H1 (cell line): Measurements from ENCODE around the gene C19orf85. TPM values are rescaled to one million over a fixed set of nuclear protein-coding genes. Genes with fewer than 3 reads are reported as not detected.
A peak's percentile ranks its signal among the peaks of the same experiment; 100 is the strongest.

Experiments
- CTCF ChIA-PET: fragments of 300-600 bp; sonication (Branson Sonifier 250); formaldehyde crosslinking; loops from one replicate; lab custom pipeline; 2021; ENCODE audit not compliant: partially characterized antibody; lab: Charles Lee
- POLR2A ChIA-PET: fragments of 300-600 bp; sonication (Branson Sonifier 250); formaldehyde crosslinking; loops from one replicate; lab custom pipeline; 2021; ENCODE audit warnings: inconsistent platforms; ENCODE audit not compliant: partially characterized antibody; lab: Charles Lee
- DNase-seq, 2 experiments: peaks; one replicate each; pipeline versions ENCODE4 v3.0.0 to v3.0.0-alpha.2; 2010 to 2022; ENCODE audit warnings: low spot score in 2 of 2, low read depth in 1 of 2, mixed read lengths in 1 of 2
- FAIRE-seq: peaks from 2 replicates; lab custom pipeline; 2011; peaks lifted over from hg19 to GRCh38; lab: Jason Lieb, UNC
- H2AFZ ChIP-seq: 2 replicates; pipeline ENCODE4 v1.8.1; 2012; ENCODE audit warnings: low read length, inconsistent platforms
- H2AK5ac ChIP-seq: 2 replicates; pipeline ENCODE4 v1.6.1; 2013; ENCODE audit warnings: low read depth, low read length
- H2BK120ac ChIP-seq: replicated peaks from 2 replicates; pipeline ENCODE3; 2013; ENCODE audit warnings: low read depth, low read length, inconsistent platforms
- H2BK12ac ChIP-seq: 2 replicates; pipeline ENCODE4 v1.6.1; 2013; ENCODE audit warnings: low read depth, low read length
- H2BK15ac ChIP-seq: 2 replicates; pipeline ENCODE4 v1.6.1; 2013; ENCODE audit warnings: low read length
- H2BK20ac ChIP-seq: 2 replicates; pipeline ENCODE4 v1.6.1; 2013; ENCODE audit warnings: low read length
- H2BK5ac ChIP-seq: 2 replicates; pipeline ENCODE4 v1.6.1; 2013; ENCODE audit warnings: low read depth, low read length
- H3K14ac ChIP-seq: 2 replicates; pipeline ENCODE4 v1.6.1; 2013; ENCODE audit warnings: inconsistent platforms; ENCODE audit not compliant: insufficient read length
- H3K18ac ChIP-seq: 2 replicates; pipeline ENCODE4 v1.6.1; 2013; ENCODE audit warnings: low read length; ENCODE audit errors: extremely low read depth
- H3K23ac ChIP-seq: 2 replicates; pipeline ENCODE4 v1.6.1; 2013; ENCODE audit warnings: inconsistent platforms; ENCODE audit not compliant: insufficient read length
- H3K23me2 ChIP-seq: 2 replicates; pipeline ENCODE4 v1.6.1; 2013; ENCODE audit warnings: low read depth, low read length
- H3K27ac ChIP-seq: 2 replicates; pipeline ENCODE4 v1.6.1; 2011; ENCODE audit warnings: low read depth, low read length, inconsistent platforms
- H3K27me3 ChIP-seq, 4 experiments: replicated peaks in 1 of 4; 1 replicate in 1 of 4; 2 replicates in 3 of 4; pipeline versions ENCODE4 v1.6.1 to v1.8.1; 2011 to 2013; ENCODE audit warnings: low read length in 3 of 4, mild to moderate bottlenecking in 3 of 4, inconsistent platforms in 2 of 4, mixed read lengths in 2 of 4, moderate library complexity in 1 of 4; ENCODE audit not compliant: control insufficient read depth in 3 of 4, insufficient read depth in 3 of 4; ENCODE audit errors: extremely low read depth in 1 of 4
- H3K36me3 ChIP-seq, 4 experiments: 2 replicates each; pipeline versions ENCODE4 v1.6.1 to v1.8.1; 2011 to 2013; ENCODE audit warnings: mild to moderate bottlenecking in 4 of 4, low read length in 3 of 4, moderate library complexity in 2 of 4, control low read depth in 1 of 4, inconsistent platforms in 1 of 4; ENCODE audit not compliant: insufficient read depth in 4 of 4, control insufficient read depth in 2 of 4
- H3K4ac ChIP-seq: replicated peaks from 2 replicates; pipeline ENCODE3; 2013; ENCODE audit warnings: low read length, low read depth, mixed read lengths, inconsistent platforms; ENCODE audit not compliant: insufficient read length
- H3K4me1 ChIP-seq, 4 experiments: replicated peaks in 1 of 4; 1 replicate in 1 of 4; 2 replicates in 3 of 4; pipeline versions ENCODE4 v1.6.1 to v1.8.1; 2011 to 2013; ENCODE audit warnings: low read length in 3 of 4, inconsistent platforms in 2 of 4, mixed read lengths in 1 of 4; ENCODE audit not compliant: insufficient read depth in 4 of 4, control insufficient read depth in 3 of 4
- H3K4me2 ChIP-seq, 2 experiments: 2 replicates each; pipeline versions ENCODE4 v1.6.1 to v1.8.1; 2011 to 2013; ENCODE audit warnings: low read depth in 2 of 2, low read length in 2 of 2, control low read depth in 1 of 2, inconsistent platforms in 1 of 2, mild to moderate bottlenecking in 1 of 2; ENCODE audit not compliant: insufficient read depth in 1 of 2
- H3K4me3 ChIP-seq, 4 experiments: fragments of 200-600, 300-600 bp in 1 of 4; sonication (generic), shearing (Covaris generic), sonication (Bioruptor Twin) in 1 of 4; 2 replicates each; pipeline versions ENCODE4 v1.5.1 to v1.8.1; 2011 to 2016; ENCODE audit warnings: low read length in 4 of 4, low read depth in 3 of 4, control low read depth in 2 of 4, inconsistent platforms in 2 of 4, mild to moderate bottlenecking in 2 of 4, mixed read lengths in 1 of 4, moderate library complexity in 1 of 4; ENCODE audit not compliant: insufficient read depth in 2 of 4; ENCODE audit errors: extremely low read depth in 1 of 4
- H3K56ac ChIP-seq: replicated peaks from 2 replicates; pipeline ENCODE3; 2013; ENCODE audit warnings: low read depth, mild to moderate bottlenecking, mixed read lengths, low read length, inconsistent platforms; ENCODE audit not compliant: insufficient read length
- H3K79me1 ChIP-seq: 2 replicates; pipeline ENCODE4 v1.6.1; 2013; ENCODE audit warnings: low read depth, low read length, control low read depth
- H3K79me2 ChIP-seq, 2 experiments: 2 replicates each; pipeline versions ENCODE4 v1.6.1 to v1.8.1; 2012 to 2013; ENCODE audit warnings: low read length in 2 of 2, mild to moderate bottlenecking in 2 of 2, inconsistent platforms in 1 of 2; ENCODE audit not compliant: insufficient read depth in 2 of 2, control insufficient read depth in 1 of 2
- H3K9ac ChIP-seq, 4 experiments: replicated peaks in 1 of 4; 1 replicate in 1 of 4; 2 replicates in 3 of 4; pipeline versions ENCODE4 v1.6.1 to v1.8.1; 2011 to 2013; ENCODE audit warnings: low read depth in 3 of 4, low read length in 3 of 4, control low read depth in 2 of 4, mild to moderate bottlenecking in 2 of 4, moderate library complexity in 2 of 4, inconsistent platforms in 1 of 4; ENCODE audit errors: extremely low read depth in 1 of 4
- H3K9me3 ChIP-seq, 2 experiments: 2 replicates each; pipeline versions ENCODE4 v1.6.1 to v1.8.1; 2012 to 2013; ENCODE audit warnings: mild to moderate bottlenecking in 2 of 2, moderate library complexity in 2 of 2, control low read depth in 1 of 2, inconsistent platforms in 1 of 2, low read depth in 1 of 2, low read length in 1 of 2, mixed read lengths in 1 of 2; ENCODE audit not compliant: insufficient read depth in 2 of 2
- H4K20me1 ChIP-seq, 2 experiments: replicated peaks in 1 of 2; 2 replicates each; pipeline versions ENCODE3 to v1.8.1; 2011 to 2013; ENCODE audit warnings: inconsistent platforms in 2 of 2, low read length in 2 of 2, mild to moderate bottlenecking in 1 of 2; ENCODE audit not compliant: insufficient read depth in 2 of 2, control insufficient read depth in 1 of 2
- H4K5ac ChIP-seq: 2 replicates; pipeline ENCODE4 v1.6.1; 2013; ENCODE audit warnings: low read length, low read depth, mixed read lengths, inconsistent platforms; ENCODE audit not compliant: insufficient read length
- H4K8ac ChIP-seq: 2 replicates; pipeline ENCODE4 v1.8.0; 2013; ENCODE audit warnings: mild to moderate bottlenecking, moderate library complexity, low read length, inconsistent platforms; ENCODE audit not compliant: insufficient read depth; ENCODE audit errors: extremely low read depth
- H4K91ac ChIP-seq: replicated peaks from 2 replicates; pipeline ENCODE3; 2013; ENCODE audit warnings: low read length, mixed read lengths, inconsistent platforms; ENCODE audit not compliant: insufficient read length
- CBX5 ChIP-seq: fragments of 300-800, 300-1000 bp; sonication (generic); IDR thresholded peaks from 2 replicates; pipeline ENCODE4 v1.7.1; 2016; ENCODE audit warnings: antibody characterized with exemption, low read length, low read depth
- CBX8 ChIP-seq: fragments of 300-800, 300-1000 bp; sonication (generic); IDR thresholded peaks from 2 replicates; pipeline ENCODE4 v1.7.1; 2016; ENCODE audit warnings: low read depth, low read length, borderline replicate concordance
- E2F6 ChIP-seq: IDR thresholded peaks from 2 replicates; pipeline ENCODE4 v1.6.1; 2012; ENCODE audit warnings: inconsistent platforms
- EZH2 ChIP-seq: fragments of 200-600 bp; sonication (generic); IDR thresholded peaks from 2 replicates; pipeline ENCODE4 v1.7.1; 2012; ENCODE audit warnings: low read depth, mild to moderate bottlenecking, moderate library complexity, low read length, inconsistent platforms; ENCODE audit not compliant: severe bottlenecking
- GTF2F1 ChIP-seq: IDR thresholded peaks from 2 replicates; pipeline ENCODE4 v1.6.1; 2012; ENCODE audit warnings: low read depth, low read length, improper control_type of control experiment, borderline replicate concordance
- KDM4A ChIP-seq: IDR thresholded peaks from one replicate; pipeline ENCODE4 v1.7.1; 2012; ENCODE audit warnings: low read depth, mild to moderate bottlenecking, moderate library complexity, low read length, inconsistent platforms; ENCODE audit not compliant: severe bottlenecking
- MAX ChIP-seq: IDR thresholded peaks from 2 replicates; pipeline ENCODE4 v1.6.1; 2012; ENCODE audit warnings: inconsistent platforms
- NRF1 ChIP-seq: IDR thresholded peaks from 2 replicates; pipeline ENCODE4 v1.6.1; 2011; ENCODE audit warnings: mild to moderate bottlenecking, low read depth, low read length, improper control_type of control experiment
- POLR2A ChIP-seq, 2 experiments: IDR thresholded peaks; 1 replicate in 1 of 2; 2 replicates in 1 of 2; pipeline ENCODE4 v1.6.1; 2011; ENCODE audit warnings: low read depth in 2 of 2, low read length in 2 of 2, mild to moderate bottlenecking in 2 of 2; ENCODE audit errors: control extremely low read depth in 1 of 2
- POLR2AphosphoS5 ChIP-seq: IDR thresholded peaks from 2 replicates; pipeline ENCODE4 v1.6.1; 2011; ENCODE audit warnings: low read depth, low read length
- SP2 ChIP-seq: IDR thresholded peaks from 2 replicates; pipeline ENCODE4 v1.6.1; 2012; ENCODE audit warnings: mild to moderate bottlenecking, low read length, inconsistent platforms
- TAF7 ChIP-seq: optimal IDR thresholded peaks from 2 replicates; pipeline ENCODE3; 2011; ENCODE audit warnings: low read depth, mild to moderate bottlenecking, inconsistent platforms, low read length, moderate library complexity, borderline replicate concordance
- YY1 ChIP-seq: IDR thresholded peaks from 2 replicates; pipeline ENCODE4 v1.6.1; 2011; ENCODE audit warnings: low read depth, mild to moderate bottlenecking, low read length
- WGBS, 2 experiments: shearing (Covaris generic) in 1 of 2; methylation state at CpG; one replicate each; pipeline versions ENCODE4 v1.1.6 to v1.1.7; 2013 to 2015; ENCODE audit warnings: low lambda C conversion rate in 2 of 2, mixed read lengths in 2 of 2, inconsistent platforms in 1 of 2, low coverage in 1 of 2, missing lambda C conversion rate in 1 of 2; ENCODE audit not compliant: insufficient replicate concordance in 2 of 2, insufficient coverage in 1 of 2, insufficient read length in 1 of 2; ENCODE audit errors: extremely low coverage in 1 of 2, missing lambda C conversion rate in 1 of 2; 5-methylcytosine and 5-hydroxymethylcytosine counted together
- polyA plus RNA-seq, 7 experiments: library from polyadenylated mRNA; depleted of rRNA in 3 of 7; stranded (reverse) in 5 of 7; unstranded in 2 of 7; fragments of >200 nt in 5 of 7; fragments of 200-250 nt in 2 of 7; gene quantifications; 1 replicate in 5 of 7; 2 replicates in 1 of 7; 4 replicates in 1 of 7; pipeline versions ENCODE4 v1.2.1 to v1.2.3, GENCODE V29; 2011 to 2013; ENCODE audit warnings: missing spikeins in 2 of 7, mixed read lengths in 2 of 7
- total RNA-seq: library from RNA; stranded (reverse); fragmentation: NEBNext Ultra II Directional; extraction: Animal tissue kit (Norgen Biotek cat#: 25700); gene quantifications from 2 replicates; pipeline ENCODE4 v1.2.1, GENCODE V29; 2021

The C19orf85 gene
- total and polyA plus RNA-seq, 2 of the 8 experiments (the other 6 are each of a cell fraction or from before 2014, with no cell fraction given): 2.2 to 3.2 TPM

GRCh38 chr19:55472463-55472862, 7.9 kb upstream of the C19orf85 start:
- no peaks in the 10 kb centered on the region for H3K36me3 ChIP-seq
- H2AK5ac ChIP-seq: no peak overlapping the region
- peak overlapping the region; percentile 81; the same call in 1 of the 2 replicates for H2BK15ac ChIP-seq
- H3K79me1 ChIP-seq: peaks cover 2% of the 10 kb centered on the region; the same call in 1 of the 2 replicates
- POLR2A ChIA-PET: interaction anchor here (2.1 to 7.6 kb wide), 2 partner anchors 18 to 127 kb away, joined by 5 to 57 read pairs; partner anchors contain the start of genes FIZ1, SSC5D and ZNF524
- H3K18ac ChIP-seq: no peak overlapping the region
- no peak overlapping the region for H3K4ac ChIP-seq
- H2BK5ac ChIP-seq: 0 out of 2 replicates have a peak overlapping the region, but pooled peaks have one; percentile 35
- WGBS, 2 experiments: 97% methylated on average over 8 of the region's 8 CpGs; no CpG with 5 or more reads in 1 of the 2 experiments
- H3K4me1 ChIP-seq: peaks cover 0 to 13% (median 6%) of the 10 kb centered on the region in 4 experiments; a peak in 5 of 7 replicates
- H2BK12ac ChIP-seq: no peak overlapping the region
- no peak overlapping the region for H2BK120ac ChIP-seq
- DNase-seq (no peak), FAIRE-seq (no peak)
- H3K9ac ChIP-seq: no peak overlapping the region
- no peak overlapping the region for H4K91ac ChIP-seq
- no peaks in the 10 kb centered on the region; a peak in 2 of 7 replicates for H3K27me3 ChIP-seq
- no peak overlapping the region for H3K27ac ChIP-seq
- H2BK20ac ChIP-seq: no peak overlapping the region; the same call in 1 of the 2 replicates
- CTCF ChIA-PET: interaction anchor here (1.4 to 2.1 kb wide), 3 partner anchors 11 to 44 kb away, joined by 3 to 5 read pairs (median 5); partner anchors contain the start of gene NAT14
- no peak overlapping the region for H3K4me3 ChIP-seq
- no peak overlapping the region for H3K4me2 ChIP-seq
- H4K8ac ChIP-seq: no peak overlapping the region; the same call in 1 of the 2 replicates
- no peak overlapping the region for H3K23ac ChIP-seq
- H3K9me3 ChIP-seq: no peaks in the 10 kb centered on the region
- H4K20me1 ChIP-seq: no peaks in the 10 kb centered on the region
- H4K5ac ChIP-seq: no peak overlapping the region
- H3K14ac ChIP-seq: no peak overlapping the region
- no peaks in the 10 kb centered on the region for H3K79me2 ChIP-seq
- H3K23me2 ChIP-seq: peaks cover 3% of the 10 kb centered on the region
- H3K56ac ChIP-seq: no peak overlapping the region
- H2AFZ ChIP-seq: no peak overlapping the region
- TF ChIP-seq MAX (no peak), POLR2AphosphoS5 (no peak), CBX5 (no peak), NRF1 (no peak), SP2 (no peak), POLR2A (IDR thresholded peaks at IDR 0.05; ENCODE audit: control extremely low read depth in 1 of 2, low read depth in 2 of 2, low read length in 2 of 2) (no peak), TAF7 (no peak), CBX8 (no peak), EZH2 (no peak), KDM4A (no peak), GTF2F1 (no peak), E2F6 (no peak), YY1 (no peak)
